Measurements from ENCODE around the gene FAS.
A peak's percentile ranks its signal among the peaks of the same experiment; 100 is the strongest.

FAS gene

DNA sequence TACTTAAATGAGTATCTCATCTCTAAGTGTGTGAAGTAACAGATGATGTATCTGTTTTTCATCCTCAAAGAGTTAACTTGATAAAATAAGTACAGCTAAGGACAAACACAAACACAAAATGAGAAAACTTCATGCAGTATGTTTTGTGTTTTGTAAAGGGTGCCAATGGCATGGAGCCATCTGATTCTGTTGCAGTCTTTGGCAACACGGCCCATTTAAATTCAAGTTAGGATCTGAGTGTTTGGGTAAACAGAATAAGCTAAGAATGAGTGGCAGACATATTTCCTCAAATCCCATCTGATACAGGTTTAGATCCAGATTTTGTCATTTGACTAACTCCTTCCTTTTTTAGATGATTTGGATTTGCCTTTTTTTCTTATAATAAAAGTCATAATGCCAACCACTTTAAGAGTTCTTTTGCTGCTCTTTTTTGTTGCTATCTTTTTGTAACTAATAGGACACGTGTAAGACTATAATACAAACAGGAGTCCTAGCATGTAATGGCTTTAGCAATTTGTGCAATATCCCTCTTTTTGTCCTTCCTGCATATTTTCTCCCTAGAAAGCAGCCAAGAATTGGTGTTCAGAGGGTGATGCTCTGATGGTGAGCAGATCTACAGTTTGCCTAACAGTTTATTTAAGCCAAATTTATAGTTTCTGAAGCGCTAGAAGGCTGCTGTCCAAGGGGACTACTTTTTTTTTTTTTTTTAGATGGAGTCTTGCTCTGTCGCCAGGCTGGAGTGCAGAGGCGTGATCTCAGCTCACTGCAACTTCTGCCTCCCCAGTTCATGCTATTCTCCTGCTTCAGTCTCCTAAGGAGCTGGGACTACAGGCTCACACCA is 19.2 kb upstream of the FAS start:
- no peak for DNase-seq (ENCODE audit: low spot score)

- DNase-seq (ENCODE audit: low spot score), result no peak
These were observed 16.6 kb upstream of the FAS start for GRCh38 chr10:88974012-88974411.

- DNase-seq (ENCODE audit: low spot score), result peak; percentile 43
These were observed 15.9 kb upstream of the FAS start for GRCh38 chr10:88974446-88975376.

GRCh38 chr10:88975377-88975720 is 15.2 kb upstream of the FAS start:
- no peak for DNase-seq (ENCODE audit: low spot score)

GRCh38 chr10:88978463-88978862 is 12.1 kb upstream of the FAS start:
- DNase-seq (ENCODE audit: low spot score), result no peak

GRCh38 chr10:88979153-88979562 is 11.4 kb upstream of the FAS start:
- DNase-seq (ENCODE audit: low spot score), result peak; percentile 43

- no peak for DNase-seq (ENCODE audit: low spot score)
These were observed 11.0 kb upstream of the FAS start for GRCh38 chr10:88979603-88980002.

- DNase-seq (ENCODE audit: low spot score), result no peak
These were observed 10.4 kb upstream of the FAS start for GRCh38 chr10:88980247-88980646.

DNA sequence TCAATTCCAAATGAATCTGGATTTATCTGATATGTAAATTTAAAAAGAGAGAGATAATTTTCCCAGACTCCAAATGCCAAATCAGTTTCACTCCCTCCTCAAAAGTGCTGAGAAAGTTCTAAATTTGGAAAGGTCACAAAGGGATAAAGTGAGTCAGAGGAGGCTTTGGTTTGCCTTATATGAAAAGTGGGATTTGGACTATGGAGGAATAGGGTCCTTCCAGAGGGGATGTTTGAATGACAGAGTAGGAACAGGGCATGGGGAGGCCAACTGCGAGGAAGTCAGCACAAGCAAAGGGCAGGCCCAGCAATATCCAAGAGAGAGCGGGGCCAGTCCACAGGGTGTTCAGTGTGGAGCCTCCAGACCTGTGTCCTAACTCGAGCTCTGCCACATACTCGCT is 9.8 kb upstream of the FAS start:
- DNase-seq (ENCODE audit: low spot score), result no peak

GRCh38 chr10:88981435-88981834 is 9.2 kb upstream of the FAS start:
- DNase-seq (ENCODE audit: low spot score), result no peak

GRCh38 chr10:88982366-88982765 is 8.2 kb upstream of the FAS start:
- DNase-seq (ENCODE audit: low spot score), result no peak

DNA sequence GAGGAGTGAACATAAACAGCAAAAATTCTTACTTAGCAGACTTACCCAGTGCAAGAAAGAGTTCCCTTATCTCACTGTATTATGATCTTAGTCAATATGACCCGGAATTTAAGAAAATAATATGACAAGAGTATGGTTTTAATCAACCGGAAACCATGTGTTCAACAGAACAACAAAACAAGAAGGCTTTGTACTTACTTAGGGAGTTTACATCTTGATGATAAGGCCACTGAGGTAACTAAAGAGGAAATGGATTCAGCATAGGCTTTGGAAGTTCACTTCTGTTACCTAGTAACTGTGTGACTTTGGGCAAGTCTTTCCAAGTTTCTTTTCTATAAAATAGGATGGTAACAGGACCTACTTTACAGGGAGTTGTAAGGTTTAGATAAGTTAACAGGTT is 7.4 kb upstream of the FAS start:
- DNase-seq (ENCODE audit: low spot score), result no peak

DNA sequence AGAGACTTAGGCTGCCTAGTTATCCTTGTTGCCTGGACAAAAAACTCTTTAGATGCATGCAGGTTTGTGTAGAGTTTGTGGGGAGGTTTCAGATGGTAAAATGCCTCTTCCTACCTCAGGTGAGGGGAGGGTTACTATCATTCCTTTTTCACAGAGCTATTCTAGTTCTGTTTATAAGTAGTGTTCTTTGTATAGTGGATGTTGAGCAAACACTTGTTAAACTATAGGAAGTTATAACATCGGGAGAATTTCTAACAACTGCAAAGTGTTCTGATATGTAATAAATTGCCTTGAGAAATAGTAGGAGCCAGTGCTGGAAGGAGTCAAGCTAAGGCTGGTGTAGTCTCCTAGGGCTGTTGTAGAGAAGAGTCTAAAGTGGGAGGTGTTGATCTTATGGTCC is 6.7 kb upstream of the FAS start:
- DNase-seq (ENCODE audit: low spot score), result no peak

GRCh38 chr10:88984525-88984924 is 6.1 kb upstream of the FAS start:
- DNase-seq (ENCODE audit: low spot score), result no peak

- peak; percentile 64 for DNase-seq (ENCODE audit: low spot score)
These were observed 3.9 kb upstream of the FAS start for GRCh38 chr10:88986549-88987242.

DNA sequence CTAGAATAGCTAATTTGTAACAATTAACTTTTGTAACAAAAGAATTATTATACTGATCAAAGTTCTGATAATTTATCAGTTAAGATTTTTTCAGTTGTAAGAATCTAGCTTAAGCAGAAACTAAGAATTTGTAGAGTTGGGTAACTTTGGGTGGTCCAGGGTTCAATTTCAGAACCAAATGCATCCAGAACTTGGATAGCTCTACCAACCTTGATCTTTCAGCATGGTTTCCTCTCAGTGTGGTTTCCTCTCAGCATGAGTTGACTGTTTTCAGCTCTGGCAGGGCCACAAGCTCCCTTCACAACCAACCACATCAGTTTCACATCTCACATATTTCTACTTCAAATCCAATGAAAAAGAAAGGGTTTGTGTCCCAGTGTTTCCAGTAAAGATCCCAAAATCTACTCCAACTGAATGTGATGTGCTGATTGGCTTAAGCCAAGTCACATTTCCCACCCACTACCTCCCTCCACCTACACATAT is 3.3 kb upstream of the FAS start:
- DNase-seq (ENCODE audit: low spot score), result no peak

GRCh38 chr10:88987840-88988239 is 2.8 kb upstream of the FAS start:
- no peak for DNase-seq (ENCODE audit: low spot score)

DNA sequence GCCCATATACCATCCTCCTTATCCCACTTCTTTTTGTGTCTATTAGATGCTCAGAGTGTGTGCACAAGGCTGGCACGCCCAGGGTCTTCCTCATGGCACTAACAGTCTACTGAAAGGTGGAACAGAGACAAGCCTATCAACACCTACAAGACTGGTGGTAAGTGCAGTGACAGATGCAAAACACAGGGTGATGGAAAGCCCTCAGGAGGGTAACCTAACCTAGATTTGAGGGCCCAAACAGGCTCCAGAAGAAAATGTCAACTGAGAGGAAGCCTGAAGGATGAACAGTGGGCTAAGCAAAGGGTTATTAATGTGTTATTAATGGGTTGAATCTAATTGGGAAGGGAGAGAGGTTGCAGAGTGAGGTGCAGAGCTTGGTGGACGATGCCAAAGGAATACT is 1.2 kb upstream of the FAS start:
- no peak for DNase-seq (ENCODE audit: low spot score)

- DNase-seq (ENCODE audit: low spot score), result no peak
These were observed 694 bp upstream of the FAS start for GRCh38 chr10:88989824-88990383.

DNA sequence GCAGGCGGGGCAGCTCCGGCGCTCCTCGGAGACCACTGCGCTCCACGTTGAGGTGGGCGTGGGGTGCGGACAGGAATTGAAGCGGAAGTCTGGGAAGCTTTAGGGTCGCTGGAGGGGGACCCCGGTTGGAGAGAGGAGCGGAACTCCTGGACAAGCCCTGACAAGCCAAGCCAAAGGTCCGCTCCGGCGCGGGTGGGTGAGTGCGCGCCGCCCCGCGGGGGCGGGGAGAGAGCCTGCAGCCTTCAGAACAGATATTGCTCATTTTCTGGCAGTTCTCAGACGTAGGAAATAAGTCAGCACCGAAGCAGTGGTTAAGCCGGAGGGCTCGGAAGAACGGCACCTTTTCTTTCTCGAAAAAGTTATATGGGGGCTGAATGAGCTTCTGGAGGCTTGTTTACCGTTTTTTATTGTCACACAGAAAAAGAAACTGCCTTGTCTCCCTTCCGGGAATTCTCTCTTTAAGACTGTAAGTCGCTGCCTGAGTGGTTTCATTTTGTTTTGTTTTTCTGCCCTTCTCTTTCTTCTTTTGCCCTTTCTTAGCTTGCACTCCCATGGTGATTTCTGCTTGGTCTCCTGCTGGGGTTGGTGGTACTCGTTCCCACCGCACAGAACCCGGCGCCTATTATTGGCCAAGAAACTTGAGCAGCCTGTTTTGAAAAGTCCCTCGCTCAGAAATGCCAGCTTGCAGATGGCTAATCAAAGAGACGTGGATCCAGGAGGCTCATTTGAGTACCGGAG is 732 bp downstream of the FAS start:
- peak; percentile 51 for DNase-seq (ENCODE audit: low spot score)

- no peak for DNase-seq (ENCODE audit: low spot score)
These were observed 1.3 kb downstream of the FAS start for GRCh38 chr10:88991899-88992320.

Data from pons (tissue), 1 donor.